Activated CD8-positive, alpha-beta T cell treated with anti-CD3 and anti-CD28 coated beads for 36 hours (primary cell): Measurements from ENCODE around the gene MED31. TPM values are rescaled to one million over a fixed set of nuclear protein-coding genes. Genes with fewer than 3 reads are reported as not detected.

Experiments used
- ATAC-seq: fragments of 200-7000 bp; cut with Tn5 transposase; one replicate; pipeline ENCODE4 v1.10.0; 2021; ENCODE audit warnings: mild to moderate bottlenecking, moderate library complexity
- CTCF ChIA-PET: fragments of 350-600 bp; sonication (Branson Sonifier 250); formaldehyde crosslinking; loops from one replicate; lab custom pipeline; 2021; ENCODE audit warnings: antibody characterized with exemption; lab: Charles Lee
- POLR2A ChIA-PET: fragments of 350-600 bp; sonication (Branson Sonifier 250); formaldehyde crosslinking; loops from one replicate; lab custom pipeline; 2021; ENCODE audit warnings: antibody characterized with exemption; lab: Charles Lee
- DNase-seq: peaks from one replicate; pipeline ENCODE4 v3.0.0-alpha.2; 2020
- H3K27ac Mint-ChIP-seq: one replicate; pipeline ENCODE4 v1.8.0; 2021; ENCODE audit warnings: mild to moderate bottlenecking, mixed read lengths
- H3K27me3 Mint-ChIP-seq: one replicate; pipeline ENCODE4 v1.8.0; 2021; ENCODE audit warnings: mixed read lengths
- H3K36me3 Mint-ChIP-seq: one replicate; pipeline ENCODE4 v1.8.0; 2021; ENCODE audit warnings: low read depth, mixed read lengths
- H3K4me1 Mint-ChIP-seq: one replicate; pipeline ENCODE4 v1.8.0; 2021; ENCODE audit warnings: low read depth, mixed read lengths
- H3K4me3 Mint-ChIP-seq: one replicate; pipeline ENCODE4 v1.8.0; 2021; ENCODE audit warnings: mild to moderate bottlenecking, moderate library complexity, mixed read lengths
- H3K9me3 Mint-ChIP-seq: one replicate; pipeline ENCODE4 v1.8.0; 2021; ENCODE audit warnings: mixed read lengths
- intact Hi-C: fragments of 100-400 bp; cut with micrococcal nuclease; formaldehyde crosslinking; loops from one replicate; pipeline ENCODE4 v1.10.0; 2022
- total RNA-seq, 2 experiments: library from RNA; stranded (reverse); gene quantifications; one replicate each; pipeline ENCODE4 v1.2.3, GENCODE V29; 2021
- TF ChIP-seq, protein P1 (sequence below): fragments of 200-600 bp; IDR thresholded peaks from one replicate; pipeline ENCODE4 v1.8.0; 2022; ENCODE audit warnings: antibody characterized with exemption, mild to moderate bottlenecking

Gene MED31
- total RNA-seq = 10 to 100 TPM; 21.0 to 24.4 TPM

DNA sequence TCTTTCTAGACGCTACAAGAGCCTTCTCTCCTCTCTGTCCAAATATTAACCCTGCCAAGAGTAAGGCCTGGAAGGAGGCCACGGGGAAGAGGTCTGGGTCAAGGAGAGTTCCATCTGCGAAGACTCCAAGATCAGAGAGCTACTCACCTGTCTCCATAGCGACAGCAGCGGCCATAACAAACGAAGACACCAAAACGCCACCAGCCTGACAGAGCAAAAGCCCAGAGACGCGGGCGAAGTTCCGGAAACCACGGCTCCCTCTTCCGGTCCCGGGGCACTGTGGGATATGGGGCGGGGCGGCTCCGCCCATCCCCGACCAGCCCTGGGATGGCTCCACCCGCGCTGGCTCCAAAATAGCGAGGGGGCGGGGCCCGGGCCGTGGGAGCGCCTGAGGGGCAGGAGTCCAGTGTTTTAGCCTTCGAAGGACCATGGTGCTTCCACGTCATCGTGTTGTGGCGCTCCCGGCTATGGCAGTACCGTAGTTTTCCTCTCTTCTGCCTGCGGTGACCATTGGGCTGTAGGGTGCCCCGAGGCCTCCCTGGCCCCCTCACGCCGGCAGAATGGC lies at the start of gene MED31, which contains the start of gene C17orf100:
TSS of gene MED31 (minus strand) at position 252 of the 565 bp plus-strand sequence. CDS start at position 175, 77 bp downstream.
TSS of gene C17orf100 (plus strand) at position 409 of the 565 bp plus-strand sequence. CDS start at position 561, 152 bp downstream.
- Mint-ChIP-seq H3K4me1 (peaks cover 54% of the 10 kb centered on the region), H3K27me3 (peaks cover 6% of the 10 kb centered on the region), H3K36me3 (peaks cover 20% of the 10 kb centered on the region), H3K4me3 (peak within 1 kb of the TSS; percentile 91), H3K9me3 (no peaks in the 10 kb centered on the region), H3K27ac (peak within 1 kb of the TSS; percentile 97)
- CTCF ChIA-PET = interaction anchor here (0.6 to 1.9 kb wide), 5 partner anchors 9 to 371 kb away, joined by 3 to 11 read pairs (median 3); no protein-coding TSS in a partner anchor
- ATAC-seq (peak; percentile 96), DNase-seq (peak; percentile 96)
- POLR2A ChIA-PET = interaction anchor here (0.6 to 2.6 kb wide), 5 partner anchors 9 to 1183 kb away, joined by 3 to 28 read pairs (median 3); partner anchors contain the start of genes DHX33, KIAA0753 and TXNDC17
- intact Hi-C loops = no loop called here
- TF ChIP-seq, protein P1, sequence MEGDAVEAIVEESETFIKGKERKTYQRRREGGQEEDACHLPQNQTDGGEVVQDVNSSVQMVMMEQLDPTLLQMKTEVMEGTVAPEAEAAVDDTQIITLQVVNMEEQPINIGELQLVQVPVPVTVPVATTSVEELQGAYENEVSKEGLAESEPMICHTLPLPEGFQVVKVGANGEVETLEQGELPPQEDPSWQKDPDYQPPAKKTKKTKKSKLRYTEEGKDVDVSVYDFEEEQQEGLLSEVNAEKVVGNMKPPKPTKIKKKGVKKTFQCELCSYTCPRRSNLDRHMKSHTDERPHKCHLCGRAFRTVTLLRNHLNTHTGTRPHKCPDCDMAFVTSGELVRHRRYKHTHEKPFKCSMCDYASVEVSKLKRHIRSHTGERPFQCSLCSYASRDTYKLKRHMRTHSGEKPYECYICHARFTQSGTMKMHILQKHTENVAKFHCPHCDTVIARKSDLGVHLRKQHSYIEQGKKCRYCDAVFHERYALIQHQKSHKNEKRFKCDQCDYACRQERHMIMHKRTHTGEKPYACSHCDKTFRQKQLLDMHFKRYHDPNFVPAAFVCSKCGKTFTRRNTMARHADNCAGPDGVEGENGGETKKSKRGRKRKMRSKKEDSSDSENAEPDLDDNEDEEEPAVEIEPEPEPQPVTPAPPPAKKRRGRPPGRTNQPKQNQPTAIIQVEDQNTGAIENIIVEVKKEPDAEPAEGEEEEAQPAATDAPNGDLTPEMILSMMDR = no peak

GRCh38 chr17:6700948-6701307 lies 49.5 kb upstream of the MED31 start:
- intact Hi-C loops = no loop called here
- H3K36me3 Mint-ChIP-seq = no peaks in the 10 kb centered on the region
- H3K4me3 Mint-ChIP-seq = no peak overlapping the region
- peaks cover 2% of the 10 kb centered on the region for H3K4me1 Mint-ChIP-seq
- H3K27ac Mint-ChIP-seq = no peak overlapping the region
- no peak for DNase-seq
- ATAC-seq = no peak
- CTCF ChIA-PET = interaction anchor here (2.0 to 3.5 kb wide), 4 partner anchors 19 to 142 kb away, joined by 7 to 14 read pairs (median 8); no protein-coding TSS in a partner anchor
- POLR2A ChIA-PET = no interaction called here
- H3K27me3 Mint-ChIP-seq = no peaks in the 10 kb centered on the region
- TF ChIP-seq, protein P1 = no peak
- no peaks in the 10 kb centered on the region for H3K9me3 Mint-ChIP-seq

- TF ChIP-seq, protein P1 = no peak
- no peak for ATAC-seq
- H3K27ac Mint-ChIP-seq = no peak overlapping the region
- no peaks in the 10 kb centered on the region for H3K27me3 Mint-ChIP-seq
- DNase-seq = no peak
- no peaks in the 10 kb centered on the region for H3K9me3 Mint-ChIP-seq
- intact Hi-C loops = no loop called here
- no peak overlapping the region for H3K4me3 Mint-ChIP-seq
- H3K36me3 Mint-ChIP-seq = no peaks in the 10 kb centered on the region
- H3K4me1 Mint-ChIP-seq = peaks cover 2% of the 10 kb centered on the region
- POLR2A ChIA-PET = no interaction called here
- CTCF ChIA-PET = interaction anchor here (1.2 to 3.5 kb wide), 6 partner anchors 19 to 194 kb away, joined by 3 to 14 read pairs (median 7); no protein-coding TSS in a partner anchor
Measured at GRCh38 chr17:6699997-6700947, 48.9 kb upstream of the MED31 start.

- Mint-ChIP-seq H3K36me3 (no peaks in the 10 kb centered on the region), H3K4me3 (no peak overlapping the region), H3K27me3 (no peaks in the 10 kb centered on the region), H3K9me3 (no peaks in the 10 kb centered on the region), H3K27ac (no peak overlapping the region), H3K4me1 (peaks cover 2% of the 10 kb centered on the region)
- POLR2A ChIA-PET = no interaction called here
- DNase-seq = no peak
- intact Hi-C loops = no loop called here
- TF ChIP-seq, protein P1 = no peak
- CTCF ChIA-PET = no interaction called here
- ATAC-seq = no peak
Measured at GRCh38 chr17:6698004-6698403, 46.6 kb upstream of the MED31 start.
